Measurements from ENCODE around the gene KMT5B.

GRCh38 chr11:68193018-68193417 lies 20.1 kb downstream of the KMT5B start:
- TF ChIP-seq RFX5 (IDR thresholded peaks at IDR 0.05; ENCODE audit: low read depth, low read length) (no peak), EZH2 (IDR thresholded peaks at IDR 0.05; ENCODE audit: borderline replicate concordance, control insufficient read depth, low read depth, low read length) (no peak), REST (IDR thresholded peaks at IDR 0.05; ENCODE audit: low read depth, low read length) (no peak), HDAC6 (IDR thresholded peaks at IDR 0.05; ENCODE audit: unreplicated experiment) (no peak), BMI1 (IDR thresholded peaks at IDR 0.05; ENCODE audit: borderline replicate concordance) (no peak), CTCF (IDR thresholded peaks at IDR 0.05 in 2 of 3, conservative IDR thresholded peaks at IDR 0.05 in 1 of 3; ENCODE audit: control insufficient read depth in 2 of 3, extremely low read depth in 1 of 3, insufficient read depth in 1 of 3, low read depth in 3 of 3, low read length in 3 of 3) (no peak), EP300 (IDR thresholded peaks at IDR 0.05; ENCODE audit: borderline replicate concordance in 1 of 2, control insufficient read depth in 1 of 2, low read depth in 2 of 2, low read length in 2 of 2) (no peak), CEBPB (IDR thresholded peaks at IDR 0.05; ENCODE audit: borderline replicate concordance in 1 of 2, low read depth in 2 of 2, low read length in 2 of 2) (no peak), SUPT20H (IDR thresholded peaks at IDR 0.05; ENCODE audit: borderline replicate concordance, control insufficient read depth, low read depth, low read length) (no peak), JUND (IDR thresholded peaks at IDR 0.05; ENCODE audit: low read depth, low read length) (no peak), GATAD2B (conservative IDR thresholded peaks at IDR 0.05; ENCODE audit: low read depth) (no peak), BCL11A (IDR thresholded peaks at IDR 0.05; ENCODE audit: low read depth, low read length) (no peak), POLR2AphosphoS5 (IDR thresholded peaks at IDR 0.05; ENCODE audit: low read length) (no peak)
- TF ChIP-seq, protein P1, sequence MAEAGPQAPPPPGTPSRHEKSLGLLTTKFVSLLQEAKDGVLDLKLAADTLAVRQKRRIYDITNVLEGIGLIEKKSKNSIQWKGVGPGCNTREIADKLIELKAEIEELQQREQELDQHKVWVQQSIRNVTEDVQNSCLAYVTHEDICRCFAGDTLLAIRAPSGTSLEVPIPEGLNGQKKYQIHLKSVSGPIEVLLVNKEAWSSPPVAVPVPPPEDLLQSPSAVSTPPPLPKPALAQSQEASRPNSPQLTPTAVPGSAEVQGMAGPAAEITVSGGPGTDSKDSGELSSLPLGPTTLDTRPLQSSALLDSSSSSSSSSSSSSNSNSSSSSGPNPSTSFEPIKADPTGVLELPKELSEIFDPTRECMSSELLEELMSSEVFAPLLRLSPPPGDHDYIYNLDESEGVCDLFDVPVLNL (IDR thresholded peaks at IDR 0.05; ENCODE audit: low read depth, low read length): no peak
